HCT116 (cell line): ENCODE measurements around the gene AMMECR1. TPM values are rescaled to one million over a fixed set of nuclear protein-coding genes. Genes with fewer than 3 reads are reported as not detected.

ENCODE experiments used
- ATAC-seq: fragments of 200-7000 bp; cut with Tn5 transposase; 2 replicates; pipeline ENCODE4 v1.9.1; 2020; ENCODE audit warnings: mild to moderate bottlenecking, moderate library complexity
- BruUV-seq: library from RNA; stranded (reverse); fragments of 400-500 nt; replicated peaks from 2 replicates; lab custom pipeline; 2021; lab: Mats Ljungman, UMichigan
- CTCF ChIA-PET: fragments of 300-600 bp; sonication (Branson Sonifier 250); formaldehyde crosslinking; loops from one replicate; lab custom pipeline; 2021; ENCODE audit warnings: antibody characterized with exemption; lab: Charles Lee
- POLR2A ChIA-PET: fragments of 300-600, 350-600 bp; sonication (Branson Sonifier 250); formaldehyde crosslinking; loops from one replicate; lab custom pipeline; 2021; ENCODE audit warnings: antibody characterized with exemption; lab: Charles Lee
- RAD21 ChIA-PET, 2 experiments: fragments of 300-600 bp; sonication (Branson Sonifier 250); formaldehyde crosslinking; loops; one replicate each; lab custom pipeline; 2023; ENCODE audit warnings: low total read pairs in 2 of 2; ENCODE audit not compliant: uncharacterized antibody in 2 of 2, unreplicated experiment in 2 of 2, low non-redundant PET in 1 of 2; lab: Charles Lee
- DNase-seq: peaks from one replicate; pipeline ENCODE4 v3.0.0-alpha.2; 2010; ENCODE audit warnings: low read depth, low spot score
- H2AFZ ChIP-seq: fragments of 200-600 bp; shearing (Covaris generic), sonication (generic); 2 replicates; pipeline ENCODE4 v1.6.1; 2017; ENCODE audit warnings: low read depth, mixed run types, mixed read lengths, antibody characterized with exemption, low read length; ENCODE audit not compliant: poor library complexity, severe bottlenecking
- H3K27ac ChIP-seq: 2 replicates; pipeline ENCODE4 v1.5.1; 2012; ENCODE audit warnings: low read depth, low read length
- H3K27me3 ChIP-seq: fragments of 200-600 bp; sonication (generic); 2 replicates; pipeline ENCODE4 v1.6.1; 2016; ENCODE audit warnings: mixed run types, low read length, mixed read lengths; ENCODE audit not compliant: insufficient read depth
- H3K36me3 ChIP-seq, 2 experiments: fragments of 200-500 bp in 1 of 2; fragments of 200-600 bp in 1 of 2; sonication (Bioruptor generic) in 1 of 2; sonication (generic) in 1 of 2; 2 replicates each; pipeline versions ENCODE4 v1.5.1 to v1.6.1; 2014 to 2016; ENCODE audit warnings: low read length in 2 of 2, inconsistent platforms in 1 of 2, mixed read lengths in 1 of 2, mixed run types in 1 of 2; ENCODE audit not compliant: insufficient read depth in 2 of 2, control insufficient read depth in 1 of 2
- H3K4me1 ChIP-seq, 2 experiments: fragments of 200-600 bp in 1 of 2; sonication (generic) in 1 of 2; 2 replicates each; pipeline versions ENCODE4 v1.5.1 to v1.6.1; 2012 to 2017; ENCODE audit warnings: low read length in 2 of 2, inconsistent platforms in 1 of 2, mild to moderate bottlenecking in 1 of 2, mixed read lengths in 1 of 2, mixed run types in 1 of 2, moderate library complexity in 1 of 2; ENCODE audit not compliant: insufficient read depth in 2 of 2, control insufficient read depth in 1 of 2
- H3K4me2 ChIP-seq: fragments of 200-600 bp; sonication (generic); 2 replicates; pipeline ENCODE4 v1.6.1; 2017; ENCODE audit warnings: mixed run types, low read length, mixed read lengths
- H3K4me3 ChIP-seq, 2 experiments: fragments of 200-600 bp in 1 of 2; sonication (generic) in 1 of 2; replicated peaks in 1 of 2; 2 replicates each; pipeline ENCODE4 v1.5.1; 2011 to 2016; ENCODE audit warnings: low read length in 2 of 2, control low read depth in 1 of 2, low read depth in 1 of 2, mild to moderate bottlenecking in 1 of 2, mixed read lengths in 1 of 2, mixed run types in 1 of 2
- H3K79me2 ChIP-seq: fragments of 200-600 bp; sonication (generic); 2 replicates; pipeline ENCODE4 v1.6.1; 2017; ENCODE audit warnings: mild to moderate bottlenecking, mixed run types, low read length, moderate library complexity, mixed read lengths; ENCODE audit not compliant: insufficient read depth
- H3K9ac ChIP-seq: fragments of 200-600 bp; sonication (generic); 2 replicates; pipeline ENCODE4 v1.6.1; 2016; ENCODE audit warnings: low read length, mixed read lengths
- H3K9me2 ChIP-seq: fragments of 200-600 bp; sonication (generic), shearing (Covaris generic); 2 replicates; pipeline ENCODE4 v1.6.1; 2017; ENCODE audit warnings: mixed run types, mild to moderate bottlenecking, moderate library complexity; ENCODE audit not compliant: insufficient read depth
- H3K9me3 ChIP-seq, 2 experiments: fragments of 200-500 bp in 1 of 2; fragments of 200-600 bp in 1 of 2; sonication (Bioruptor generic) in 1 of 2; sonication (generic) in 1 of 2; 2 replicates each; pipeline ENCODE4 v1.6.1; 2014 to 2017; ENCODE audit warnings: low read length in 2 of 2, mixed read lengths in 2 of 2, inconsistent platforms in 1 of 2, low read depth in 1 of 2, mild to moderate bottlenecking in 1 of 2, mixed run types in 1 of 2, moderate library complexity in 1 of 2; ENCODE audit not compliant: control insufficient read depth in 1 of 2, insufficient read depth in 1 of 2
- H4K20me1 ChIP-seq: fragments of 200-600 bp; sonication (generic), shearing (Covaris generic); 2 replicates; pipeline ENCODE4 v1.6.1; 2017; ENCODE audit warnings: mixed run types, mild to moderate bottlenecking, moderate library complexity; ENCODE audit not compliant: insufficient read depth
- ATF3 ChIP-seq: IDR thresholded peaks from 2 replicates; pipeline ENCODE4 v1.6.1; 2012
- CEBPB ChIP-seq: IDR thresholded peaks from 2 replicates; pipeline ENCODE4 v1.6.1; 2012; ENCODE audit warnings: low read depth
- CTCF ChIP-seq, 3 experiments: fragments of 200-600 bp in 1 of 3; sonication (generic) in 1 of 3; IDR thresholded peaks in 2 of 3; conservative IDR thresholded peaks in 1 of 3; 2 replicates each; pipeline ENCODE4 v1.5.1; 2012 to 2017; ENCODE audit warnings: low read depth in 2 of 3, low read length in 2 of 3, antibody characterized with exemption in 1 of 3, borderline replicate concordance in 1 of 3, control low read depth in 1 of 3, mild to moderate bottlenecking in 1 of 3, mixed read lengths in 1 of 3, mixed run types in 1 of 3, moderate library complexity in 1 of 3; ENCODE audit not compliant: insufficient read depth in 1 of 3
- EGR1 ChIP-seq: IDR thresholded peaks from 2 replicates; pipeline ENCODE4 v1.6.1; 2012; ENCODE audit warnings: low read depth
- ELF1 ChIP-seq: IDR thresholded peaks from 2 replicates; pipeline ENCODE4 v1.6.1; 2012; ENCODE audit warnings: low read depth, borderline replicate concordance
- EZH2phosphoT487 ChIP-seq: fragments of 200-600 bp; IDR thresholded peaks from 2 replicates; pipeline ENCODE4 v1.6.1; 2018; ENCODE audit warnings: antibody characterized with exemption, borderline replicate concordance
- FOSL1 ChIP-seq: IDR thresholded peaks from 2 replicates; pipeline ENCODE4 v1.6.1; 2012; ENCODE audit warnings: low read depth
- JUND ChIP-seq: IDR thresholded peaks from 2 replicates; pipeline ENCODE4 v1.6.1; 2012
- MAX ChIP-seq: IDR thresholded peaks from 2 replicates; pipeline ENCODE4 v1.6.1; 2012
- POLR2A ChIP-seq: IDR thresholded peaks from 2 replicates; pipeline ENCODE4 v1.7.0; 2011; ENCODE audit warnings: borderline replicate concordance; ENCODE audit not compliant: insufficient read depth, insufficient read length; ENCODE audit errors: extremely low read depth
- POLR2AphosphoS5 ChIP-seq: IDR thresholded peaks from 2 replicates; pipeline ENCODE4 v1.6.1; 2011; ENCODE audit warnings: mild to moderate bottlenecking, low read depth, low read length, moderate library complexity
- RAD21 ChIP-seq: IDR thresholded peaks from 2 replicates; pipeline ENCODE4 v1.6.1; 2012; ENCODE audit warnings: low read depth, mild to moderate bottlenecking
- REST ChIP-seq: IDR thresholded peaks from 2 replicates; pipeline ENCODE4 v1.6.1; 2012; ENCODE audit warnings: low read depth
- SIN3A ChIP-seq: IDR thresholded peaks from 2 replicates; pipeline ENCODE4 v1.6.1; 2012; ENCODE audit warnings: low read depth
- SRF ChIP-seq: IDR thresholded peaks from 2 replicates; pipeline ENCODE4 v1.6.1; 2012; ENCODE audit warnings: low read depth
- YY1 ChIP-seq: IDR thresholded peaks from 2 replicates; pipeline ENCODE4 v1.6.1; 2011; ENCODE audit warnings: low read length, low read depth, moderate library complexity, mild to moderate bottlenecking; ENCODE audit not compliant: insufficient replicate concordance; ENCODE audit errors: extremely low read depth
- ZBTB33 ChIP-seq: IDR thresholded peaks from 2 replicates; pipeline ENCODE4 v1.6.1; 2011; ENCODE audit warnings: mild to moderate bottlenecking, low read length, moderate library complexity; ENCODE audit not compliant: insufficient replicate concordance; ENCODE audit errors: extremely low read depth
- ZFX ChIP-seq: fragments of 450-650 bp; IDR thresholded peaks from 2 replicates; pipeline ENCODE4 v1.6.1; 2017
- ZNF274 ChIP-seq: fragments of 200-500 bp; sonication (Bioruptor generic); IDR thresholded peaks from 2 replicates; pipeline ENCODE4 v1.6.1; 2014; ENCODE audit warnings: mild to moderate bottlenecking, low read depth, low read length, inconsistent platforms
- intact Hi-C: fragments of 100-400 bp; cut with micrococcal nuclease; formaldehyde crosslinking; loops from 2 replicates; pipeline ENCODE4 v1.10.0; 2022
- total RNA-seq: library from RNA; stranded (reverse); gene quantifications from one replicate; pipeline ENCODE4 v1.2.1, GENCODE V29; 2021; ENCODE audit not compliant: unreplicated experiment

Gene AMMECR1
- total RNA-seq, 1 experiment from 2014 or later = 9.2 TPM

GRCh38 chrX:110213183-110213582 lies 104.7 kb downstream of the AMMECR1 start:
- intact Hi-C loops = loop anchor here (10.0 kb wide), 1 partner anchor 102 kb away; the partner anchor contains the start of gene AMMECR1
- Histone ChIP-seq H3K9me3 (no peaks in the 10 kb centered on the region), H3K4me1 (peaks cover 14 to 40% of the 10 kb centered on the region in 2 experiments), H4K20me1 (no peaks in the 10 kb centered on the region), H3K9ac (no peak overlapping the region), H3K27me3 (no peaks in the 10 kb centered on the region), H3K4me3 (no peak overlapping the region), H3K9me2 (no peaks in the 10 kb centered on the region), H3K79me2 (no peaks in the 10 kb centered on the region; the same call in 1 of the 2 replicates), H3K27ac (no peak overlapping the region), H3K36me3 (no peaks in the 10 kb centered on the region), H2AFZ (no peak overlapping the region), H3K4me2 (no peak overlapping the region)
- TF ChIP-seq EZH2phosphoT487 (no peak), POLR2AphosphoS5 (no peak), ZFX (no peak), ZBTB33 (no peak), CTCF (IDR thresholded peaks at IDR 0.05 in 2 of 3, conservative IDR thresholded peaks at IDR 0.05 in 1 of 3; ENCODE audit: borderline replicate concordance in 1 of 3, insufficient read depth in 1 of 3, low read depth in 2 of 3, low read length in 2 of 3) (no peak), CEBPB (no peak), RAD21 (no peak), EGR1 (no peak), SIN3A (no peak), MAX (no peak), FOSL1 (no peak), ELF1 (no peak), SRF (no peak), YY1 (no peak), POLR2A (no peak), ATF3 (no peak), REST (no peak), JUND (no peak), ZNF274 (no peak)
- POLR2A ChIA-PET = no interaction called here
- RAD21 ChIA-PET = no interaction called here
- BruUV-seq = no TSS peak
- ATAC-seq (no peak), DNase-seq (no peak)
- CTCF ChIA-PET = no interaction called here
